ENCODE measurements around the gene MKRN2. TPM values are rescaled to one million over a fixed set of nuclear protein-coding genes. Genes with fewer than 3 reads are reported as not detected.

MKRN2 gene
- total RNA-seq, 1 experiment from 2014 or later = 27.9 TPM

DNA sequence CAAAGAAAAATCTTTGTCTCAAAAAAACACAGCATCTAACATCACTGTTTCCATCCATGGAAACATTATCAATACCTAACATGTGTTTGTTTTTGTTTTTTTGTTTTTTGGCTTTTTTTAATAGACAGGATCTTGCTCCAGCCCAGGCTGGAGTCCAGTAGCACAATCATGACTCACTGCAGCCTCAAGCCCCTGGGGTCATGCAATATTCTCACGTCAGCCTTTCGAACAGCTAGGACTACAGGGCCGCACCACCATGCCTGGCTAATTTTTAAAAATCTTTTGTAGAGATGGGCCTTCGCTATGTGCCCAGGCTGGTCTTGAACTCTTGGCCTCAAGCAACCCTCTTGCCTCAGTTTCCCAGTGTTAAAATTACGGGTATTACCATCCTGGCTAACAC, 54.2 kb downstream of the MKRN2 start:
- Histone ChIP-seq H3K4me2 (ENCODE audit: low read length) (no peak overlapping the region), H4K20me1 (ENCODE audit: insufficient read depth) (no peaks in the 10 kb centered on the region; the same call in none of the 2 replicates), H3K9me2 (ENCODE audit: insufficient read depth) (no peaks in the 10 kb centered on the region), H3K27me3 (ENCODE audit: insufficient read depth, low read length) (no peaks in the 10 kb centered on the region), H3K79me2 (ENCODE audit: insufficient read depth, low read length) (peaks cover 56% of the 10 kb centered on the region), H3K9ac (ENCODE audit: low read length) (no peak overlapping the region), H3K9me3 (ENCODE audit: control insufficient read depth in 1 of 2, insufficient read depth in 1 of 2, low read depth in 1 of 2, low read length in 2 of 2) (no peaks in the 10 kb centered on the region), H3K4me1 (ENCODE audit: control insufficient read depth in 1 of 2, insufficient read depth in 2 of 2, low read length in 2 of 2) (no peaks in the 10 kb centered on the region), H3K4me3 (replicated peaks in 1 of 2; ENCODE audit: low read depth in 1 of 2, low read length in 2 of 2) (no peak overlapping the region), H3K27ac (ENCODE audit: low read depth, low read length) (no peak overlapping the region), H3K36me3 (ENCODE audit: control insufficient read depth in 1 of 2, insufficient read depth in 2 of 2, low read length in 2 of 2) (peaks cover 15 to 20% of the 10 kb centered on the region in 2 experiments), H2AFZ (ENCODE audit: low read depth, low read length, poor library complexity, severe bottlenecking) (no peak overlapping the region)
- DNase-seq (ENCODE audit: low read depth, low spot score) = no peak
- ChIA-PET CTCF (no interaction called here), POLR2A (no interaction called here), RAD21 (ENCODE audit: low non-redundant PET in 1 of 2, low total read pairs in 2 of 2, uncharacterized antibody in 2 of 2, unreplicated experiment in 2 of 2) (no interaction called here)
- ATAC-seq = no peak
- intact Hi-C loops (cut with micrococcal nuclease) = no loop called here
- TF ChIP-seq POLR2A (IDR thresholded peaks at IDR 0.05; ENCODE audit: borderline replicate concordance, extremely low read depth, insufficient read depth, insufficient read length) = no peak
- TF ChIP-seq CBX3 (IDR thresholded peaks at IDR 0.05; ENCODE audit: low read depth) = no peak
- TF ChIP-seq, protein P1, sequence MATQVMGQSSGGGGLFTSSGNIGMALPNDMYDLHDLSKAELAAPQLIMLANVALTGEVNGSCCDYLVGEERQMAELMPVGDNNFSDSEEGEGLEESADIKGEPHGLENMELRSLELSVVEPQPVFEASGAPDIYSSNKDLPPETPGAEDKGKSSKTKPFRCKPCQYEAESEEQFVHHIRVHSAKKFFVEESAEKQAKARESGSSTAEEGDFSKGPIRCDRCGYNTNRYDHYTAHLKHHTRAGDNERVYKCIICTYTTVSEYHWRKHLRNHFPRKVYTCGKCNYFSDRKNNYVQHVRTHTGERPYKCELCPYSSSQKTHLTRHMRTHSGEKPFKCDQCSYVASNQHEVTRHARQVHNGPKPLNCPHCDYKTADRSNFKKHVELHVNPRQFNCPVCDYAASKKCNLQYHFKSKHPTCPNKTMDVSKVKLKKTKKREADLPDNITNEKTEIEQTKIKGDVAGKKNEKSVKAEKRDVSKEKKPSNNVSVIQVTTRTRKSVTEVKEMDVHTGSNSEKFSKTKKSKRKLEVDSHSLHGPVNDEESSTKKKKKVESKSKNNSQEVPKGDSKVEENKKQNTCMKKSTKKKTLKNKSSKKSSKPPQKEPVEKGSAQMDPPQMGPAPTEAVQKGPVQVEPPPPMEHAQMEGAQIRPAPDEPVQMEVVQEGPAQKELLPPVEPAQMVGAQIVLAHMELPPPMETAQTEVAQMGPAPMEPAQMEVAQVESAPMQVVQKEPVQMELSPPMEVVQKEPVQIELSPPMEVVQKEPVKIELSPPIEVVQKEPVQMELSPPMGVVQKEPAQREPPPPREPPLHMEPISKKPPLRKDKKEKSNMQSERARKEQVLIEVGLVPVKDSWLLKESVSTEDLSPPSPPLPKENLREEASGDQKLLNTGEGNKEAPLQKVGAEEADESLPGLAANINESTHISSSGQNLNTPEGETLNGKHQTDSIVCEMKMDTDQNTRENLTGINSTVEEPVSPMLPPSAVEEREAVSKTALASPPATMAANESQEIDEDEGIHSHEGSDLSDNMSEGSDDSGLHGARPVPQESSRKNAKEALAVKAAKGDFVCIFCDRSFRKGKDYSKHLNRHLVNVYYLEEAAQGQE (IDR thresholded peaks at IDR 0.05; ENCODE audit: low read depth) = no peak
- TF ChIP-seq, protein P2, sequence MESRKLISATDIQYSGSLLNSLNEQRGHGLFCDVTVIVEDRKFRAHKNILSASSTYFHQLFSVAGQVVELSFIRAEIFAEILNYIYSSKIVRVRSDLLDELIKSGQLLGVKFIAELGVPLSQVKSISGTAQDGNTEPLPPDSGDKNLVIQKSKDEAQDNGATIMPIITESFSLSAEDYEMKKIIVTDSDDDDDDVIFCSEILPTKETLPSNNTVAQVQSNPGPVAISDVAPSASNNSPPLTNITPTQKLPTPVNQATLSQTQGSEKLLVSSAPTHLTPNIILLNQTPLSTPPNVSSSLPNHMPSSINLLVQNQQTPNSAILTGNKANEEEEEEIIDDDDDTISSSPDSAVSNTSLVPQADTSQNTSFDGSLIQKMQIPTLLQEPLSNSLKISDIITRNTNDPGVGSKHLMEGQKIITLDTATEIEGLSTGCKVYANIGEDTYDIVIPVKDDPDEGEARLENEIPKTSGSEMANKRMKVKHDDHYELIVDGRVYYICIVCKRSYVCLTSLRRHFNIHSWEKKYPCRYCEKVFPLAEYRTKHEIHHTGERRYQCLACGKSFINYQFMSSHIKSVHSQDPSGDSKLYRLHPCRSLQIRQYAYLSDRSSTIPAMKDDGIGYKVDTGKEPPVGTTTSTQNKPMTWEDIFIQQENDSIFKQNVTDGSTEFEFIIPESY (IDR thresholded peaks at IDR 0.05; ENCODE audit: extremely low read depth, insufficient replicate concordance, low read length) = no peak
- no TSS peak for BruUV-seq (replicated peaks)

Data from HCT116 (cell line).